HG03064 (cell line): ENCODE measurements around the gene PDCD5.

Source experiments
- ATAC-seq: cut with Tn5 transposase; IDR thresholded peaks from one replicate; pipeline ENCODE4 v1.9.1; 2021; ENCODE audit warnings: low read depth; ENCODE audit not compliant: unreplicated experiment

The PDCD5 gene

DNA sequence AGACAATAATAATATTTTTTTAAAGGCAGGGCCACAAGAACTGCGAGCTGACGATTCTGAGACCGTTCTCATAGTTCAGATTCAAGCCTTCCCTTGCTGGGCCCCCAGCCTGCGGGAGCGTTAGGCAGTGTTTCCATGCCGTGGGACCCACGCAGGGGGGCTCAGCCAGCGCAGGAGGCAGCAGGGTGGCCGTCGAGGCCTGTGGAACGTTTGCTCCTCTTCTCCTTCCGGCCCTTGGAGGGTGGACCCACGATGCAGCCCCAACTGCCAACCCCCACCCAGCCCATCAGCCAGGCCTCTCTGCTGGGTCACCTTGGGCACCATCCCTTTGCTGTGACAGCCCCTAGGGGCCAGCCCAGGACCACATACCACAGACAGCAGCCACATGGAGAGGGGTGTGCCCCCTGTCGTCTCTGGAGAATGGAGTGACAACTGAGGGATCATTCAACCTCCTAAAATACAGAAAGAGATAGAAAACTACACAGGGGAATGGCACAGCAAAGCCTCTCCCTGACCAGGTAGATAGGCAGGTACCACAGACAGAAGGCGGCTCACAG is 46.8 kb downstream of the PDCD5 start:
- ATAC-seq, result no peak

DNA sequence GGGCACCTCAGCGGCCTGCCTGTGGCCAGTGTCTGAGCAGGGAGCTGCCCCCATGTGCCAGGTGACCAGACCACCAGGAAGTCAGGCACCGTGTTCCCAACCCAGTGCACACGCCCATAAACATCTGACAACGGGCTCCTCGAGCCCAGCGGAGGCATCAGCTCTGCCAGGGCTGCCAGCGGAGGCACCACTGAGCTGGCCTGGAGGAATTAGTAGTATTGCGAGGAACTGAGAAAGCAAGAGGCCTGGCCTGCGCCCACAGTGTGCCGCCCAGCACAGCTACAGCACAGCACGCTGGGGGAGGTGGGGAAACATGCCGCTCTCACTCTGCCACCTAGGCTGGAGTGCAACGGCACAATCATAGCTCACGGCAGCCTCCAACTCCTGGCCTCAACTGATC is 49.3 kb downstream of the PDCD5 start:
- ATAC-seq, result no peak

DNA sequence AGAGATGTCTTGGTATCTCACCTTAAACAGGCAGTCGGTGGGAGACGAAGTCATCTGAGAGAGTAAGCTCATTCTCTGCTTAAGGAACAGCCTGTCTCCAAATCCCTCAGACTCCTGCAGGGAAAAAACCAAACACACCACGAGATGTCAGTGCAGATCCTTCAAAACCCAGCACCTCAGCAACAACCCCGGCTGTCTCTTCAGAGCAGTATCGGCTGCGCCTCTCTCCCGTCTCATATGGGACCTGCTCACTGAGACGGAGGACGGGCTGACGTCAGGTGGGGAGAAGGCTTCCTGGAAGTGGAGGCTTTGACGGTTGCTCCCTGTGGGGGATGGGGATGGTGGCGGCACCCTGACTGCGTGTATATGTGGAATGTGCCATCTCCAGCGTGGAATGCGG is 50.4 kb downstream of the PDCD5 start:
- no peak for ATAC-seq
